Hippocampal formation (tissue), 2 donors: ENCODE data around the gene TPSAB1.
"Not testable (repeated sequence)": the region's sequence is repeated elsewhere in the genome, so short reads cannot be mapped to it uniquely, and the experiment has no call there.

Source experiments
- DNase-seq, 2 donors: peaks; one replicate each; lab custom pipeline; 2025; lab: John Stamatoyannopoulos, UW

The TPSAB1 gene

GRCh38 chr16:1240436-1240835 lies at the start of gene TPSAB1:
TSS of gene TPSAB1 (plus strand) at chr16:1240705. CDS start at chr16:1240939, 234 bp downstream.
- not testable (repeated sequence) for DNase-seq

- not testable (repeated sequence) for DNase-seq
Measured at GRCh38 chr16:1190789-1191188, 49.7 kb upstream of the TPSAB1 start.

- DNase-seq, result no peak
Measured at GRCh38 chr16:1192384-1193073, 48.0 kb upstream of the TPSAB1 start.

GRCh38 chr16:1193143-1193824 lies 47.2 kb upstream of the TPSAB1 start:
- no peak for DNase-seq

- DNase-seq, result no peak
Measured at GRCh38 chr16:1193825-1194581, 46.5 kb upstream of the TPSAB1 start.

- DNase-seq, result no peak
Measured at GRCh38 chr16:1194665-1195392, 45.7 kb upstream of the TPSAB1 start.

GRCh38 chr16:1195393-1195666 lies 45.2 kb upstream of the TPSAB1 start:
- no peak for DNase-seq

- DNase-seq, result no peak
Measured at GRCh38 chr16:1196494-1196893, 44.0 kb upstream of the TPSAB1 start.

- DNase-seq, result no peak
Measured at GRCh38 chr16:1197237-1197866, 43.2 kb upstream of the TPSAB1 start.

- no peak for DNase-seq
Measured at GRCh38 chr16:1198194-1198593, 42.3 kb upstream of the TPSAB1 start.

- not testable (repeated sequence) for DNase-seq
Measured at GRCh38 chr16:1198671-1199346, 41.7 kb upstream of the TPSAB1 start.

- DNase-seq, result no peak
Measured at GRCh38 chr16:1199347-1200013, 41.0 kb upstream of the TPSAB1 start.

- DNase-seq, result no peak
Measured at GRCh38 chr16:1200014-1200627, 40.4 kb upstream of the TPSAB1 start.

- no peak for DNase-seq
Measured at GRCh38 chr16:1201444-1201843, 39.1 kb upstream of the TPSAB1 start.

GRCh38 chr16:1202274-1202673 lies 38.2 kb upstream of the TPSAB1 start:
- DNase-seq, result no peak

GRCh38 chr16:1204933-1205332 lies 35.6 kb upstream of the TPSAB1 start:
- DNase-seq, result no peak

- DNase-seq, result no peak
Measured at GRCh38 chr16:1206326-1206725, 34.2 kb upstream of the TPSAB1 start.

GRCh38 chr16:1206786-1207185 lies 33.7 kb upstream of the TPSAB1 start:
- no peak for DNase-seq

- DNase-seq, result no peak
Measured at GRCh38 chr16:1208239-1208830, 32.2 kb upstream of the TPSAB1 start.

- no peak for DNase-seq
Measured at GRCh38 chr16:1209081-1209480, 31.4 kb upstream of the TPSAB1 start.
